Liver (tissue), 9 donors: ENCODE results near the gene KYNU. TPM values are rescaled to one million over a fixed set of nuclear protein-coding genes. Genes with fewer than 3 reads are reported as not detected.

ENCODE experiments used
- DNase-seq: peaks from one replicate; pipeline ENCODE4 v3.0.0-alpha.2; 2017; ENCODE audit warnings: low spot score
- H3K27ac ChIP-seq, 2 donors: one replicate each; pipeline ENCODE4 v1.7.0; 2013; ENCODE audit warnings: inconsistent platforms in 2 of 2, low read length in 2 of 2, control low read depth in 1 of 2, low read depth in 1 of 2, mild to moderate bottlenecking in 1 of 2
- H3K27me3 ChIP-seq, 4 donors: one replicate each; pipeline versions ENCODE4 v1.6.1 to v1.7.0; 2013; ENCODE audit warnings: low read length in 3 of 4, inconsistent platforms in 1 of 4, mild to moderate bottlenecking in 1 of 4, moderate library complexity in 1 of 4; ENCODE audit not compliant: control insufficient read depth in 4 of 4, insufficient read depth in 4 of 4
- H3K36me3 ChIP-seq, 4 donors: one replicate each; pipeline versions ENCODE4 v1.6.1 to v1.7.0; 2013; ENCODE audit warnings: low read length in 3 of 4, mild to moderate bottlenecking in 3 of 4, low read depth in 1 of 4, moderate library complexity in 1 of 4; ENCODE audit not compliant: control insufficient read depth in 4 of 4, insufficient read depth in 3 of 4
- H3K4me1 ChIP-seq, 4 donors: one replicate each; pipeline versions ENCODE4 v1.6.1 to v1.7.0; 2013; ENCODE audit warnings: low read length in 3 of 4, mild to moderate bottlenecking in 3 of 4, moderate library complexity in 1 of 4; ENCODE audit not compliant: control insufficient read depth in 4 of 4, insufficient read depth in 4 of 4
- H3K4me3 ChIP-seq, 3 donors: one replicate each; pipeline versions ENCODE4 v1.6.1 to v1.7.0; 2013; ENCODE audit warnings: low read length in 3 of 3, control low read depth in 1 of 3, low read depth in 1 of 3, mild to moderate bottlenecking in 1 of 3
- H3K9ac ChIP-seq, 2 donors: one replicate each; pipeline ENCODE4 v1.7.0; 2013; ENCODE audit warnings: low read length in 2 of 2, mild to moderate bottlenecking in 2 of 2, moderate library complexity in 2 of 2, control low read depth in 1 of 2, low read depth in 1 of 2
- H3K9me3 ChIP-seq, 4 donors: one replicate each; pipeline versions ENCODE4 v1.6.1 to v1.7.0; 2013; ENCODE audit warnings: low read length in 3 of 4; ENCODE audit not compliant: control insufficient read depth in 4 of 4
- EGR1 ChIP-seq, 2 donors: IDR thresholded peaks; 2 replicates each; pipeline ENCODE4 v1.6.1; 2016 to 2018; ENCODE audit warnings: antibody characterized with exemption in 2 of 2, low read depth in 2 of 2
- FOXA1 ChIP-seq: IDR thresholded peaks from 2 replicates; pipeline ENCODE4 v1.6.1; 2016; ENCODE audit warnings: antibody characterized with exemption
- FOXA2 ChIP-seq: IDR thresholded peaks from 2 replicates; pipeline ENCODE4 v1.6.1; 2016; ENCODE audit warnings: antibody characterized with exemption
- GABPA ChIP-seq, 2 donors: IDR thresholded peaks in 1 of 2; conservative IDR thresholded peaks in 1 of 2; 2 replicates each; pipeline ENCODE4 v1.6.1; 2016; ENCODE audit warnings: antibody characterized with exemption in 2 of 2, mild to moderate bottlenecking in 1 of 2, moderate library complexity in 1 of 2
- HNF4A ChIP-seq, 2 donors: conservative IDR thresholded peaks; 2 replicates each; pipeline ENCODE4 v1.6.1; 2016; ENCODE audit warnings: antibody characterized with exemption in 2 of 2, mild to moderate bottlenecking in 2 of 2
- HNF4G ChIP-seq: IDR thresholded peaks from 2 replicates; pipeline ENCODE4 v1.6.1; 2016; ENCODE audit warnings: antibody characterized with exemption
- JUND ChIP-seq, 2 donors: IDR thresholded peaks; 2 replicates each; pipeline ENCODE4 v1.6.1; 2016; ENCODE audit warnings: antibody characterized with exemption in 2 of 2
- NR2F2 ChIP-seq: IDR thresholded peaks from 2 replicates; pipeline ENCODE4 v1.6.1; 2016; ENCODE audit warnings: antibody characterized with exemption
- RAD21 ChIP-seq, 2 donors: IDR thresholded peaks; 2 replicates each; pipeline ENCODE4 v1.6.1; 2016; ENCODE audit warnings: antibody characterized with exemption in 2 of 2, mild to moderate bottlenecking in 2 of 2
- RXRA ChIP-seq, 2 donors: IDR thresholded peaks; 2 replicates each; pipeline ENCODE4 v1.6.1; 2017 to 2018; ENCODE audit warnings: antibody characterized with exemption in 2 of 2, mild to moderate bottlenecking in 1 of 2
- SP1 ChIP-seq: IDR thresholded peaks from 2 replicates; pipeline ENCODE4 v1.6.1; 2018; ENCODE audit warnings: antibody characterized with exemption, mild to moderate bottlenecking
- TAF1 ChIP-seq: conservative IDR thresholded peaks from 2 replicates; pipeline ENCODE4 v1.6.1; 2016; ENCODE audit warnings: antibody characterized with exemption, mild to moderate bottlenecking
- YY1 ChIP-seq: IDR thresholded peaks from 2 replicates; pipeline ENCODE4 v1.6.1; 2016; ENCODE audit warnings: antibody characterized with exemption, mild to moderate bottlenecking
- WGBS: extraction: QIAGEN DNeasy Blood & Tissue Kit; methylation state at CpG from one replicate; pipeline ENCODE4 v1.1.7; 2013; 5-methylcytosine and 5-hydroxymethylcytosine counted together
- polyA plus RNA-seq, 2 donors: library from polyadenylated mRNA; stranded (reverse) in 1 of 2; unstranded in 1 of 2; fragments of 200-250 nt in 1 of 2; fragments of >200 nt in 1 of 2; fragmentation: Nextera tagmentation in 1 of 2; extraction: Ambion mirVana in 1 of 2; gene quantifications; one replicate each; pipeline versions ENCODE4 v1.2.1 to v1.2.3, GENCODE V29; 2013 to 2015
- total RNA-seq, 2 donors: library from RNA; depleted of rRNA; stranded (reverse); fragments of >200 nt; gene quantifications; one replicate each; pipeline ENCODE4 v1.2.3, GENCODE V29; 2014
- TF ChIP-seq, protein P1 (sequence below): IDR thresholded peaks from 2 replicates; pipeline ENCODE4 v1.6.1; 2016; ENCODE audit warnings: antibody characterized with exemption, mild to moderate bottlenecking
- TF ChIP-seq, protein P2 (sequence below): fragments of 150-350 bp; IDR thresholded peaks from 2 replicates; pipeline ENCODE4 v1.5.1; 2017; ENCODE audit warnings: improper control_type of control experiment, low read depth, low read length; ENCODE audit not compliant: missing input control
- TF ChIP-seq, protein P3 (sequence below): IDR thresholded peaks from 2 replicates; pipeline ENCODE4 v1.6.1; 2016; ENCODE audit warnings: antibody characterized with exemption
- TF ChIP-seq, protein P4 (sequence below): IDR thresholded peaks from 2 replicates; pipeline ENCODE4 v1.6.1; 2016; ENCODE audit warnings: antibody characterized with exemption
- TF ChIP-seq, protein P5 (sequence below): IDR thresholded peaks from 2 replicates; pipeline ENCODE4 v1.6.1; 2016; ENCODE audit warnings: antibody characterized with exemption
- donor health status: healthy.
- donor health status: healthy.
- donor health status: healthy.
- donor health status: healthy.
- donor health status: healthy.

KYNU gene
- total and polyA plus RNA-seq, 4 donors, result 24.0 to 64.3 (median 32.8) TPM

DNA sequence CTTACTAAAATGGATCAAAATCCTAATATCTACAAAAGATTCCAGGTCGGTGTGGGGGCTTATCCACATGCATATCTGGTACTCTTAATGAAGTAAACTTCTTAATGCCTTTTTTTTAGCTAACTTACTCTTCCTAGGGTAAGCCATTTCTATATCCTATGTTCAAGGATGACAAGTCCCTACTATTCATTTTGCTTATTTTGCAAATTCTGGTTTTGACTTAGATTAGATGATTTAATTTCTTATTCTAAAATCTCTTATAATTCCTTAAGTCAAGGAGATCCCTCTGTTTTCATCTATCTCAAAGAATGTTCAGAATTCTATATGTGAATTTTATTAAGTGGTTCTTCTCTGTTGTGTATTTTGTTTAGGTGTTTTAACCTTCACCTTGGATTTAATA is 79.7 kb downstream of the KYNU start (continued):
- TF ChIP-seq, protein P1, sequence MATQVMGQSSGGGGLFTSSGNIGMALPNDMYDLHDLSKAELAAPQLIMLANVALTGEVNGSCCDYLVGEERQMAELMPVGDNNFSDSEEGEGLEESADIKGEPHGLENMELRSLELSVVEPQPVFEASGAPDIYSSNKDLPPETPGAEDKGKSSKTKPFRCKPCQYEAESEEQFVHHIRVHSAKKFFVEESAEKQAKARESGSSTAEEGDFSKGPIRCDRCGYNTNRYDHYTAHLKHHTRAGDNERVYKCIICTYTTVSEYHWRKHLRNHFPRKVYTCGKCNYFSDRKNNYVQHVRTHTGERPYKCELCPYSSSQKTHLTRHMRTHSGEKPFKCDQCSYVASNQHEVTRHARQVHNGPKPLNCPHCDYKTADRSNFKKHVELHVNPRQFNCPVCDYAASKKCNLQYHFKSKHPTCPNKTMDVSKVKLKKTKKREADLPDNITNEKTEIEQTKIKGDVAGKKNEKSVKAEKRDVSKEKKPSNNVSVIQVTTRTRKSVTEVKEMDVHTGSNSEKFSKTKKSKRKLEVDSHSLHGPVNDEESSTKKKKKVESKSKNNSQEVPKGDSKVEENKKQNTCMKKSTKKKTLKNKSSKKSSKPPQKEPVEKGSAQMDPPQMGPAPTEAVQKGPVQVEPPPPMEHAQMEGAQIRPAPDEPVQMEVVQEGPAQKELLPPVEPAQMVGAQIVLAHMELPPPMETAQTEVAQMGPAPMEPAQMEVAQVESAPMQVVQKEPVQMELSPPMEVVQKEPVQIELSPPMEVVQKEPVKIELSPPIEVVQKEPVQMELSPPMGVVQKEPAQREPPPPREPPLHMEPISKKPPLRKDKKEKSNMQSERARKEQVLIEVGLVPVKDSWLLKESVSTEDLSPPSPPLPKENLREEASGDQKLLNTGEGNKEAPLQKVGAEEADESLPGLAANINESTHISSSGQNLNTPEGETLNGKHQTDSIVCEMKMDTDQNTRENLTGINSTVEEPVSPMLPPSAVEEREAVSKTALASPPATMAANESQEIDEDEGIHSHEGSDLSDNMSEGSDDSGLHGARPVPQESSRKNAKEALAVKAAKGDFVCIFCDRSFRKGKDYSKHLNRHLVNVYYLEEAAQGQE, result no peak
- TF ChIP-seq EGR1 (IDR thresholded peaks at IDR 0.05; ENCODE audit: low read depth in 2 of 2) (no peak), FOXA1 (no peak), HNF4G (no peak)

DNA sequence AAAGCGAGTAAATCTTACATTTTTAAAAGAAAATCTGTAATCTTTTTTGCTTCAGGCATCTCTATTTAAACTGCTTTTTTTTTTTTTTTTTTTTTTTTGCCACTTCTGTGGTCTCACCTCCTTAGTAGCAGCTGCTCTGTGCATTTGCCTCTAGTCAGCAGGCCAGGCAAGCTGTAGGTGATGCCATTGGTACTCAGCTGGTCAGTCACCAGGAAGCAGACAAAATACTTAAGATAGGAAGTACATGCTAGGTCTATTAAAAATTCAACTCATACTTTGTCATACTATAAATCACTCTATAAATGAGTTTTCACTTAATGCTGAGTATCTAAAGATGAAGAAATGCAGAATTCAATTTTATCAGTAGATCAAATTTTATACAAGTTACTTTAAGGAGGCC is 83.7 kb downstream of the KYNU start:
- Histone ChIP-seq H3K27ac (no peak overlapping the region), H3K9ac (no peak overlapping the region), H3K9me3 (no peaks in the 10 kb centered on the region), H3K4me1 (no peaks in the 10 kb centered on the region), H3K27me3 (no peaks in the 10 kb centered on the region), H3K4me3 (no peak overlapping the region), H3K36me3 (peaks cover 3 to 47% (median 24%) of the 10 kb centered on the region in 4 donors)
- WGBS, result 92% methylated on average over 1 of the region's 1 CpG
- TF ChIP-seq, protein P2, sequence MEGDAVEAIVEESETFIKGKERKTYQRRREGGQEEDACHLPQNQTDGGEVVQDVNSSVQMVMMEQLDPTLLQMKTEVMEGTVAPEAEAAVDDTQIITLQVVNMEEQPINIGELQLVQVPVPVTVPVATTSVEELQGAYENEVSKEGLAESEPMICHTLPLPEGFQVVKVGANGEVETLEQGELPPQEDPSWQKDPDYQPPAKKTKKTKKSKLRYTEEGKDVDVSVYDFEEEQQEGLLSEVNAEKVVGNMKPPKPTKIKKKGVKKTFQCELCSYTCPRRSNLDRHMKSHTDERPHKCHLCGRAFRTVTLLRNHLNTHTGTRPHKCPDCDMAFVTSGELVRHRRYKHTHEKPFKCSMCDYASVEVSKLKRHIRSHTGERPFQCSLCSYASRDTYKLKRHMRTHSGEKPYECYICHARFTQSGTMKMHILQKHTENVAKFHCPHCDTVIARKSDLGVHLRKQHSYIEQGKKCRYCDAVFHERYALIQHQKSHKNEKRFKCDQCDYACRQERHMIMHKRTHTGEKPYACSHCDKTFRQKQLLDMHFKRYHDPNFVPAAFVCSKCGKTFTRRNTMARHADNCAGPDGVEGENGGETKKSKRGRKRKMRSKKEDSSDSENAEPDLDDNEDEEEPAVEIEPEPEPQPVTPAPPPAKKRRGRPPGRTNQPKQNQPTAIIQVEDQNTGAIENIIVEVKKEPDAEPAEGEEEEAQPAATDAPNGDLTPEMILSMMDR, result no peak
- TF ChIP-seq RAD21 (IDR thresholded peaks at IDR 0.05) (no peak), RXRA (IDR thresholded peaks at IDR 0.05) (no peak), FOXA1 (no peak), FOXA2 (no peak), NR2F2 (no peak), EGR1 (IDR thresholded peaks at IDR 0.05; ENCODE audit: low read depth in 2 of 2) (no peak), GABPA (IDR thresholded peaks at IDR 0.05 in 1 of 2, conservative IDR thresholded peaks at IDR 0.05 in 1 of 2) (no peak), YY1 (no peak), HNF4A (conservative IDR thresholded peaks at IDR 0.05) (no peak), HNF4G (no peak), SP1 (no peak), TAF1 (no peak), JUND (IDR thresholded peaks at IDR 0.05) (no peak)
- TF ChIP-seq, protein P3, sequence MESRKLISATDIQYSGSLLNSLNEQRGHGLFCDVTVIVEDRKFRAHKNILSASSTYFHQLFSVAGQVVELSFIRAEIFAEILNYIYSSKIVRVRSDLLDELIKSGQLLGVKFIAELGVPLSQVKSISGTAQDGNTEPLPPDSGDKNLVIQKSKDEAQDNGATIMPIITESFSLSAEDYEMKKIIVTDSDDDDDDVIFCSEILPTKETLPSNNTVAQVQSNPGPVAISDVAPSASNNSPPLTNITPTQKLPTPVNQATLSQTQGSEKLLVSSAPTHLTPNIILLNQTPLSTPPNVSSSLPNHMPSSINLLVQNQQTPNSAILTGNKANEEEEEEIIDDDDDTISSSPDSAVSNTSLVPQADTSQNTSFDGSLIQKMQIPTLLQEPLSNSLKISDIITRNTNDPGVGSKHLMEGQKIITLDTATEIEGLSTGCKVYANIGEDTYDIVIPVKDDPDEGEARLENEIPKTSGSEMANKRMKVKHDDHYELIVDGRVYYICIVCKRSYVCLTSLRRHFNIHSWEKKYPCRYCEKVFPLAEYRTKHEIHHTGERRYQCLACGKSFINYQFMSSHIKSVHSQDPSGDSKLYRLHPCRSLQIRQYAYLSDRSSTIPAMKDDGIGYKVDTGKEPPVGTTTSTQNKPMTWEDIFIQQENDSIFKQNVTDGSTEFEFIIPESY, result no peak
- TF ChIP-seq, protein P1, result no peak
- TF ChIP-seq, protein P4, sequence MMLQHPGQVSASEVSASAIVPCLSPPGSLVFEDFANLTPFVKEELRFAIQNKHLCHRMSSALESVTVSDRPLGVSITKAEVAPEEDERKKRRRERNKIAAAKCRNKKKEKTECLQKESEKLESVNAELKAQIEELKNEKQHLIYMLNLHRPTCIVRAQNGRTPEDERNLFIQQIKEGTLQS, result no peak
- TF ChIP-seq, protein P5, sequence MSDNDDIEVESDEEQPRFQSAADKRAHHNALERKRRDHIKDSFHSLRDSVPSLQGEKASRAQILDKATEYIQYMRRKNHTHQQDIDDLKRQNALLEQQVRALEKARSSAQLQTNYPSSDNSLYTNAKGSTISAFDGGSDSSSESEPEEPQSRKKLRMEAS, result no peak
- no peak for DNase-seq
